Measurements from ENCODE around the gene TMEM243. TPM values are rescaled to one million over a fixed set of nuclear protein-coding genes. Genes with fewer than 3 reads are reported as not detected.

Gene TMEM243
- total RNA-seq, 1 experiment from 2014 or later = 23.5 TPM

DNA sequence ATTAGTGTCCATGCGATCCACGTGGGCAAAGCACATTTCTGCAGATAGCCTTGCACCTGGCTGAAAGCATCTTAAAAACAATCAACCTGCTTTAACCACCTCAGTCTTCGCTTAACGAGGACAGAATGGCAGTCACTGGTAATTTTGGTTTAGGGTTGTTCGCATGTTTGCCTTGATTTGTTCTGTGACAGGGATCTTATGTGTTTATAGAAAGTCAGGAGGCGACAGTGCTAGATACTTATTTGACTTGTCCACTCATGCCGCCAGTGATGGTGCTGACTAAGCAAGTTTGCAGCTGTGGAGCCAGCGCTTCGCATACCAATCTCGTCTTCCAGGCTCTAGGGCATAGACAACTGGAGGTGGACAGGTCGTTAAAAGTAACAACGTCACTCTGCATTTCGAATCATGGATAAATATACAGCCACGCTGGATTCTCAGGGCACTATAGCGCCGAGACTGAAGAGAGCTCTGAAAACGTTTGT, 1.2 kb upstream of the TMEM243 start:
- Histone ChIP-seq H3K9ac (ENCODE audit: extremely low read depth, insufficient read length, low read length) (peak overlapping the region; percentile 25), H3K23ac (ENCODE audit: insufficient read length, low read depth, low read length) (no peak overlapping the region), H3K9me3 (ENCODE audit: control insufficient read depth, low read depth, low read length) (no peaks in the 10 kb centered on the region), H2BK12ac (ENCODE audit: insufficient read length, low read depth, low read length) (no peak overlapping the region), H2BK15ac (ENCODE audit: low read depth, low read length) (no peak overlapping the region), H3K79me1 (ENCODE audit: insufficient read depth, low read depth, low read length, poor library complexity, severe bottlenecking) (no peaks in the 10 kb centered on the region), H3K18ac (ENCODE audit: insufficient read length, low read depth, low read length) (no peak overlapping the region), H3K4ac (ENCODE audit: low read depth, low read length) (no peak overlapping the region), H3K14ac (ENCODE audit: insufficient read depth, low read length) (no peak overlapping the region), H2AK5ac (ENCODE audit: insufficient read length, low read length) (no peak overlapping the region), H3K4me1 (ENCODE audit: insufficient read depth, low read length) (0 out of 2 replicates have a peak, but pooled peaks cover 2% of the 10 kb centered on the region), H3K27me3 (ENCODE audit: insufficient read depth, low read length) (peaks cover 7% of the 10 kb centered on the region; the same call in 1 of the 2 replicates), H4K8ac (replicated peaks; ENCODE audit: insufficient read length, low read depth, low read length) (no peak overlapping the region), H2BK20ac (ENCODE audit: low read depth, low read length, poor library complexity, severe bottlenecking) (no peak overlapping the region), H3K23me2 (ENCODE audit: insufficient read length, low read depth, low read length, poor library complexity, severe bottlenecking) (peaks cover 17% of the 10 kb centered on the region), H2AFZ (ENCODE audit: low read length) (peak overlapping the region; percentile 80), H3K4me2 (ENCODE audit: insufficient read depth, insufficient read length, low read length) (peak overlapping the region; percentile 96), H3T11ph (ENCODE audit: low read length) (no peak overlapping the region), H3K79me2 (ENCODE audit: insufficient read depth, low read length) (peaks cover 3% of the 10 kb centered on the region; the same call in 1 of the 2 replicates), H3K27ac (ENCODE audit: insufficient read length, low read depth, low read length) (no peak overlapping the region), H4K91ac (ENCODE audit: insufficient read length, low read depth, low read length) (no peak overlapping the region), H2BK5ac (ENCODE audit: insufficient read length, low read length) (no peak overlapping the region), H4K20me1 (ENCODE audit: control insufficient read depth, insufficient read depth, insufficient read length) (no peaks in the 10 kb centered on the region), H4K5ac (ENCODE audit: insufficient read length, low read depth, low read length) (no peak overlapping the region), H2BK120ac (ENCODE audit: low read depth, low read length, poor library complexity, severe bottlenecking) (no peak overlapping the region), H3K56ac (ENCODE audit: insufficient read length, low read depth, low read length) (no peak overlapping the region)
- peaks cover 20 to 23% of the 10 kb centered on the region in 2 experiments for H3K4me1 Mint-ChIP-seq
- H3K36me3 Mint-ChIP-seq (ENCODE audit: insufficient read depth in 1 of 3, low read depth in 3 of 3) = peaks cover 0 to 12% (median 11%) of the 10 kb centered on the region in 3 experiments; a peak in 5 of 7 replicates
- TF ChIP-seq, protein P1, sequence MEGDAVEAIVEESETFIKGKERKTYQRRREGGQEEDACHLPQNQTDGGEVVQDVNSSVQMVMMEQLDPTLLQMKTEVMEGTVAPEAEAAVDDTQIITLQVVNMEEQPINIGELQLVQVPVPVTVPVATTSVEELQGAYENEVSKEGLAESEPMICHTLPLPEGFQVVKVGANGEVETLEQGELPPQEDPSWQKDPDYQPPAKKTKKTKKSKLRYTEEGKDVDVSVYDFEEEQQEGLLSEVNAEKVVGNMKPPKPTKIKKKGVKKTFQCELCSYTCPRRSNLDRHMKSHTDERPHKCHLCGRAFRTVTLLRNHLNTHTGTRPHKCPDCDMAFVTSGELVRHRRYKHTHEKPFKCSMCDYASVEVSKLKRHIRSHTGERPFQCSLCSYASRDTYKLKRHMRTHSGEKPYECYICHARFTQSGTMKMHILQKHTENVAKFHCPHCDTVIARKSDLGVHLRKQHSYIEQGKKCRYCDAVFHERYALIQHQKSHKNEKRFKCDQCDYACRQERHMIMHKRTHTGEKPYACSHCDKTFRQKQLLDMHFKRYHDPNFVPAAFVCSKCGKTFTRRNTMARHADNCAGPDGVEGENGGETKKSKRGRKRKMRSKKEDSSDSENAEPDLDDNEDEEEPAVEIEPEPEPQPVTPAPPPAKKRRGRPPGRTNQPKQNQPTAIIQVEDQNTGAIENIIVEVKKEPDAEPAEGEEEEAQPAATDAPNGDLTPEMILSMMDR (conservative IDR thresholded peaks at IDR 0.05) = no peak
- H3K4me3 Mint-ChIP-seq = peak overlapping the region; percentile 91 to 97
- H3K27me3 Mint-ChIP-seq (ENCODE audit: low read depth) = peaks cover 2% of the 10 kb centered on the region
- H3K27ac Mint-ChIP-seq = no peak overlapping the region
- whole genome bisulfite sequencing (ENCODE audit: extremely low coverage, insufficient read length, low lambda C conversion rate) = no CpG with 5 or more reads among the region's 17 CpGs
- no peaks in the 10 kb centered on the region for H3K9me3 Mint-ChIP-seq
- DNase-seq = no peak
